Iris pigment epithelial cell (primary cell): ENCODE data around the gene SLC9A7.
"Not testable (repeated sequence)": the region's sequence is repeated elsewhere in the genome, so short reads cannot be mapped to it uniquely, and the experiment has no call there.

ENCODE experiments used
- DNase-seq: peaks from one replicate; pipeline ENCODE4 v3.0.0-alpha.2; 2011; ENCODE audit warnings: low read depth

Gene SLC9A7

DNA sequence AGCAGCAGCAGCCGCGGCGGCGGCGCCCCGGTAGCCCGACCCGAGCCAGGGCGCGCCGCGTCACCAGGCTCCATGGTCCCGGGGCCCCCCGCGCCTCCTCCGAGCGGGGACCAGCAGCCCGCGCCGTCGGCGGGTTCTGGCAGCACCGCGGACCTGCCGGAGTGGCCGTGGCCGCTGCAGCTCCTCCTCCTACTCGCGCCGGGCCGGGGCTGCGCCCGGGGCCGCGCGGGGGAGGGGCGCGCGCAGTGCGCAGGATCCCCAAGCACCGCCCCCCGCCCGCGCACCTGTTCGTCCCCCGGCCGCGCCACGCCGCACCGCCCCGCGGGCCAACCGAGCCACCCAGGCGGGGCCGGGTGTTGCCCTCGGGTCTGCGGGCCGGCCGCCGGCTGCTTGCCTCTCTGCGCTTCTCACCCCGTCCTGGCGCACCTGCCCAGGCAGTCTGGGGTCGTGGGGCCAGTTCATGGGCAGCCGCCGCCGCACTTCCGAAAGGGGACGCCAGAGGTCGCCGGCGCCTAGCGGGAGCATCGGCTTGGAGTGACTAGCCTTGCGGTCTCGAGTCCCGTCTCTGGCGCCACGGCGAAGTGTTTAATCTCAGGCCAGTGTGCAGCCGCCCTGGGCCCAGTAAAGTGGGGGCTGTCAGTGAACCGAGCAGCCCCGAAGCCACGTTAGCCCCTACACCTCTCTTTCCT, at the start of gene SLC9A7:
Gene SLC9A7 (minus strand): TSS at position 163 of the 689 bp plus-strand sequence. CDS start 89 bp downstream, at position 74.
- peak; percentile 66 for DNase-seq

DNA sequence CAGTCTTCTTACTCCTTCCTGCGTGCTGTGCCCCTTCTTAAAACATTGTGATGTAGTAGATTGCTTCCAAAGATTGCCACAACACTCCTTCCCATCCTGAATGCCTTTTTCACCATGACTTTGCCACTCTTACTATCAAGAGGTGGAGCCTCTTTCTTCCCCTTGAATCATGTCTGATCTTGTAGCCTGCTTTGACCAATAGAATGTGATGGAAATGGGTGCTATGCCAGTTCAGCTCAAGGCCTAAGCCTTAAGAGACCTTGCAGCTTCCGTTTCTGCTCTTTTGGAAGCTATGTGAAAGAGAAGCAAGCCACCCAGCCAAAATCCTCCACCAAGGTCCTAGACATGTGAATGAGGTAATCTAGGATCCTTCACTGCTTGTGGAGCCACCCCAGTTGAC, 46.4 kb upstream of the SLC9A7 start:
- DNase-seq, result no peak

DNA sequence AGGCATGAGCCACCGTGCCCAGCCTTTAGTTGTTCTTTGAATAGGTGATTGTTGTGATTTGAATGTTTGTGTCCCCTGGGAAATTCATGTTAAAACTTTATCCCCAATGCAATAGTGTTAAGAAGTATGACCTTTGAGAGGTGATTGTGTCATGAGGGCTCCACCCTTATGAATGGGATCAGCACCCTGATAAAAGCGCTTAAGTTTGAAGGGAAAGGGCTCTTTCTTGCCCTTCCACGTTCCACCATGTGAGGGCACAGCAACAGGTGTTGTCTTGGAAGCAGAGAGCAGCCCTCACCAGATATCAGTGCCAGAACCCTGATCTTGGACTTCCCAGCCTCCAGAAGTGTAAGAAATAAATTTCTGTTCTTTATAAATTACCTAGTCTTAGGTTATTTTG, 44.2 kb upstream of the SLC9A7 start:
- no peak for DNase-seq

DNA sequence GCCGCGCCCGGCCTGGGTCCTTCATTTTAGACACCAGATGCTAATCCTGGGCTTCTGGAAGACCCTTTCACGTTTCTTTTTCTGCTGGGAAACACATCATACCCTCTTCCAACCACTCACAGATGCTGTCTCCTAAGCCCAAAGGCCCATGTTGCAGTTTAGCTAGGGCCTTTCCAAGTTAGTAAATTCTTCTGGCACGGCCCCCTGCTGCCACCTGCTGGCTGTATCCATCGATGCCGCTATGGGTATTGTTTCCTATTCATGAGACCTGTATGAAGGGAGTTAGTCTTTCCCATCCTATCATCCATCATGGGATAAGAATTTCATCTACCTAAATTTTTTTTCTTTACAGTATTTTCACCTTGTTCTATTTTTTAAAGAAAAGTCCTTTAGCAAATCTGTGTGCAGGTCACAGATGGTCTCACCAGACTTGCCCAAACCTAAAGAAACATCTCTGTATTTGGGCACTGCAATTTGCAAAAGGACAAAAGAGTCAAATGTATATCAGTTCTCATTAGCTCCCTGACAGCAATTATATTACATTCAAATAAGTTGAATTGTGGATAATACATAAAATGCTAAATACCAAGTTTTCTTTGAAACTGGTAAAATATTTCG, 37.8 kb upstream of the SLC9A7 start:
- peak; percentile 61 for DNase-seq

DNA sequence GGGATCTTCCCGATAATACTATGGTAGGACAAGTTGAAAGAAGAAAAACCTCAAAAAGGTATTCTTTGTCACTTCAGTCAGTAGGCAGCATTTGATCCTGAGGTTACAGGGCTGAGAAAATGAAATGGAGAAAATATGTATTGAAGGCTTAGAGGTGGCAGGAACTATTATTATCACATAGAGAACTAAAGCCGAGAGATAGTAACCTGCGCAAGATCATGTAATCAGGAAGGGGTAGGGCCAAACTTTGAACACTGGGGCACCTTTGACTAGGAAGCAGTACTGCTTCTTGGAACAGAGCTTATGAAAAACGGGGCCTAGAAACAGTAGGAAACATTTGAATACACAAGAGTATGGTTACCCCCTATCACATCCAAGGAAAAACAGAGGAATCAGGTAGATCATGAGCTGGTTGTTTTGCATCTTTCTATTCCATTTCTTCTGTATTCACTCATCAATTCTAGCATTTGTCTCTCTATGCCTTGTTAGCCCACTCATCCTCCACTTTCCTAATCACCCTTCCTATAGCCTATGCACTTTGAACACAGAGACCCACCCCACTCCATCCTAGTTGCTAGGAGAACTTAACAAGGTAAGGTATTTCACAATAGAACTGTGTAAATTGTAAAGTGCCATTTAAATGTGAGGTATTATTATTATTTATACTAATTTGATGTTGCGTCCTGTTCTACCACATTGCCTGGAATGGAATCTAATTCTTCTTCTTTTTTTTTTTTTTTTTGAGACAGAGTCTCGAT, 34.6 kb upstream of the SLC9A7 start:
- no peak for DNase-seq

DNA sequence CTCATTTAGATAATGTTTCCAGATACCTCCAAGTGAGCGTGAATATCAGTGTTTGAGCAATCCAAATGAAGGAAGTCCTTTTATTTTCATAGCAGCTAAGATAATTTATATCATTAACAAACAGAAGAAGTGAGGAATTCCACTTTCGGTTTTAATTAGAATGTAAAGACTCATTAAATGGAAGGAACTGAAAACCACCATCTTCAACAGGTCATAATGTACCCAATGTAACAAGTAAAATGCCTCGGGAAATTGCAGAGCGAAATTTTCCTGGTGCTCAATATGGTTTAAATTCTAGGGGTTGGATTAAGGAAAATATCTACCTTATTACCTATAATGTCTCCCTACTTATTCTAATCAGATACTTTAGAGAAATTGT, 33.9 kb upstream of the SLC9A7 start:
- no peak for DNase-seq

DNA sequence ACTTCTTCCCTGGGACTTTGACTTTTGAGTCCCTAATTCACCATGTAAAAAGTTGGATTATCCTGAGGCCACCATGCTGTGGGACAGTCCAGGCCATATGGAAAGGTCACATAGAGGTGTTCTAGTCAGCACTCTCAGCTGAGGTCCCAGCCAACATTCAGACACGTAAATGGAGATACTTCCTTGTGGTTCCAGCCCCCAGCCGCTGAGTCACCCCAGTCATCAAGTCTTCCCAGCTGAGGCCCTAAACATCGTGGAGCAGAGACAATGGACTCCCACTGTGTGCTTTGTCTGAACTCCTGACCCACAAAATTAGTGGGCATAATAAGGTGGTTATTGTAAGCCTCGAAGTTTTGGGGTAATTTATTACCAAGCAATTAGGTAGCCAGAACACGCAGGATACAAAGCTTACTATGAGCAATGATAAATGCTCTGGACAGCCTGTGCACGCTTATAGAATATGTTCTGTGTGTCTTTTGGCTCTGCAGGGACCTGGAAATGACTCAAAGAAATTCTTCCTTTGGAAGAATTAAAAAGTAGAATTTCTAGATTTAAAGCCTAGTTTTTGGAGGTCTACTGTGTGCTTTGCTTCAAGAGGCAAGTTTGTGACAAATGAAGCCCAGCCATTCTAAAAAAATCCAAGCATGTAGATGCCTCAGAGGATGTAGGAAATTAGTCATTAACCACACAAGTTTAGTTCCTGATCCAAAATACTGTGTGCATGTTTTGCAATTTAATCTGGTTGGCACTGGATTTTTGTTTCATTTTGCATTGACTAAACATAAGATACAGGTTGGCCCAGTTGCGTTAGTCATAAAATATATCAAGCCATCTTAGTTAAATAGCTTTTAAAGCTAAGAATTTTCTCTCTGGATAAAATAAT, 33.2 kb upstream of the SLC9A7 start:
- DNase-seq, result peak; percentile 92

DNA sequence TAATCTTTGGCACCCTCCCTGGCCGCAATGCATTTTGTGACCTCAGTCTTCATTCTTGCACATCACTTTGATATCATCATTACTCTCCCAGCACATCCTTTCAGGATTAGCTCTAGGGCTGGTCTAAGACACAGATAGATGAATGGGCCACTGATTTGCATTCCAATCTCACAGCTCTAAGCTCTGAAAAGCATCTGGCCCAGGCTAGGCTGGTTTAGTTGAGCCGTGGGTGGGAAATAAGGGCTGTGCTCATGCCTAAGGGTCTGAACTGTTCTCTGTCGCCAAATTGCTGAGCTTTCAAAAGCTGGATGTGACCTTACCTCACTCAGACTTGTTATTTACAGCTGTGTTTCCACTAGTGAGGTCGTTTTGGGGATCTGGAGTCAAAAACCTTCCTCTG, 30.0 kb upstream of the SLC9A7 start:
- DNase-seq, result peak; percentile 87

DNA sequence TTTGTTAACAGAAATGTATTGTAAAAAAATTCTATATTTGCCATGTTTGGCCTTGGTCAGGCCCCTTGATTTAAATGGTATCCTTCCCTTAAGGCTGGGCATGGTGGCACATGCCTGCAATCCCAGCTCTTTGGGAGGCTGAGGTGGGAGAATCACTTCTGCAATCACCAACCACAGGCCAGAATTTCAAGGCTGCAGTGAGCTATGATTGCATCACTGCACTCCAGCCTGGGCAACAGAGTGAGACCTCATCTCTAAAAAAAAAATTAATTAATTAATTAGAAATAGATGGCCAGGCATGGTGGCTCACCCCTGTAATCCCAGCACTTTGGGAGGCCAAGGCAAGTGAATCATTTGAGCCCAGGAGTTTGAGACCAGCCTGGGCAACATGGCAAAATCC, 25.5 kb upstream of the SLC9A7 start:
- DNase-seq, result not testable (repeated sequence)

DNA sequence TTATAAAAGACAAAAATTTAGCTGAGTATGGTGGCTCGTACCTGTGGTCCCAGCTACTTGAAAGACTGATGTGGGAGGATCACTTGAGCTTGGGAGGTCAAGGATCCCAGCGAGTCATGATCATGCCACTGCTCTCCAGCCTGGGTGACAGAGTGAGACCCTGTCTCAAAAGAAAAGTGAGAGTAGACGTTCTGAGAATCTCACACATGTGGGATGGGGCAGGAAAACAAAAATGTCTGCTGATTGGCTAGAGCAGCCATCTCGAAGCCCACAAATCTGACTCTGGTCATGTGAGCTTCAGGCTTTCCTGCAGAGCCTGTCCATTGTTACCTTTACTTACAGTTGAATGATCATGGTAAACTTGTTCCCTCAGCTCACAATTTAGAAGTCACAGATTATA, 23.1 kb upstream of the SLC9A7 start:
- DNase-seq, result no peak

DNA sequence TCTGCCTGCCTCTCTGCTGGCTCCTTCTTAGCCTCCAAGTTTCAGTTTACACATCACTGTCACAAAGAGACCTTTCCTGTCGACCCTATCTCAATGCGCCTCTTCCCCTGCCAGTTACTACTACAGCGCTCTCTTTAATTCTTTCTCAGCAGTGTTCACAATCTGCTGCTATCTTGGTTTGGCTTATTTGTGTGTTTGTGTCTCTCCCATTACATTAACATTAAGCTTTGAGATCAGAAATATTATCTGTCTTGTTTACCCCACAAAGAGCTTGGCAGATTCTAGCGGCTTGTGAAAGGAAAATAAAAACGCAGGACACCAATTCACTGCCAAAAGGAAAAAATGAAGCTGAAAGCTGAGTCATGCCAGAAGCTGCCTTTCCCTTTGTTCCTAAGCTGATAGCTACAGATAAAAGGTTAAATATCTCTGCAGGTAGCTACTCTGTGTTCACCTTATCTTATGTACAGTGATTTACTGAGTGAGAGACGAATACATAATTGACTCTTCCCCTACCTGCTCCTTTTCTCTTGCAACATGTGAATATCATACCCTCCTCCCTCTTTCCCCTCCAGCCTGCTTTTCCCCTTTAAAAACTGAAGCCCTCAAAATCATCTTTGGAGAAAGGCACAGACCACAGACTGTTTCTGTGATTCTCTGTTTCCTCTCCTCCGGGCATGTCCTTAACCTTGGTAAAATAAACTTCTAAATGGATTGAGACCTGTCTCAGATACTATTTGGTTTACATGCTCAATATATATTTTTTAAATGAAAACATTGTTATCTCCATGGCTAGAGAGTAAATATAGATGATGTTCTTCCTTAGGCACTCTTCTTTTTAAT, 19.3 kb upstream of the SLC9A7 start:
- peak; percentile 73 for DNase-seq

DNA sequence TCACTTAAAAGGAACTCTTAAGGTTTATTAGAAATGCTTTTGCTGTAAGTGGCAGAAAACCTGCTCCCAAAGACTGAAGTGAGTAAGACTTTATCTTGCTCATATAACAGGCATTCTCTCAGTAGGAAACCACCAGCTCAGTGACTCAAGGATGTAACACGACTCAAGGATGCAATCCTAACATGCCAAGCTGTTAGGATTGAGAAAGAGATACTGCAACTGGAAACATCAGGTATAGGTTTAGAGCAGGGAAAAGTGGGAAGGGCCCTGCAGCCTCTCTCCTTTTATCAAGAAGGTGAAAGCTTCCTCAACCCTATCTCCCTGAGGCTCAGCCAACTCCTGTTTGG, 11.9 kb upstream of the SLC9A7 start:
- peak; percentile 92 for DNase-seq

DNA sequence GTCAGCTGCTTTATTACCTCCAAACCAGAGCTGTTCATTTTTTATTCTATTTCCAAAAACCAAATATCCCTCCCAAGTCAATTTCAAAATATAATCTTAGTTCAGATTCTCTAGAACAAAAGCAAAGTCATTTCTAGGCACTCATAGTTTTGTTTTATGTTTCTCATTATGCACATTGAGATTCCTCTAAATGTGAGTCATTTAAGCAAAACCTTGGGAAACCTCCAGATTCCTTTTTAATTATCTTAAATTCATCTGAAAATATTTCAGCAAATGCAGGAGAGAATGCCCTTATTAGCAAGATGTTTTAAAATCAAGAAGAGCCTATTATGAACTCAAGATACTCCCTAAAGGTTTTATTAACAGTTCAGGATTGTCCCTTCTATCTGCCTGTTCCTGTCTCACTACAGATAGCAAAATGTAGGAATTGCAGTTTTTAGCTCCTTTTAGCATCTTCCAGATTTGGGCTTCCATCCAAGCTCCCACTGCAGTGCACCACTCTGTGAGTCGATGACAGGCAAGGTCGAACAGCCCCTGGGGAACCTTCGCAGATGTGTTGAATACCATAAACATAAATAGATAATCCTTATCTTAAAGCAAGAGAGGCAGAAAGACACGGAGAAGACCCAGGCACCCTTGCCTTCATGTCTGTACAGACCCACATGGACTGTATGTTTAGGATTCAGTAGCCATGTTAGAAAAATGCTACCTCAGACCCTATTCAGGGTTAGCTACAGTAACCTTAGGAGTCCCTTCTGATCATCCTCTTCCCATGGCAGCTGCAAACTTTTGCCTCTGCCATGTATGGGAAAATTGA, 11.3 kb upstream of the SLC9A7 start:
- peak; percentile 56 for DNase-seq

DNA sequence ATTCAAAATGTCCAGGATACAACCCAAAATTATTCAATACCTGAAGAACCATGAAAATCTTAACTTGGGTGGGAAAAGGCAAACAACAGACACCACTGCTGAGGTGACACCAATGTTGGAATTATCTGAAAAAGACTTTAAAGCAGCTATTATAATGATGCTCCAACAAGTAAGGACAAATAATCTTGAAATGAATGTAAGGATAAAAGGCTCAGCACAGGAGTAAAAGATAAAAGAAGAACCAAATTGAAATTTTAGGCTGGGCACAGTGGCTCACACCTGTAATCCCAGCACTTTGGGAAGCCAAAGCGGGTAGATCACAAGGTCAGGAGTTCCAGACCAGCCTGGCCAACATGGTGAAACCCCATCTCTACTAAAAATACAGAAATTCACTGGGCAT, 4.0 kb upstream of the SLC9A7 start:
- no peak for DNase-seq

DNA sequence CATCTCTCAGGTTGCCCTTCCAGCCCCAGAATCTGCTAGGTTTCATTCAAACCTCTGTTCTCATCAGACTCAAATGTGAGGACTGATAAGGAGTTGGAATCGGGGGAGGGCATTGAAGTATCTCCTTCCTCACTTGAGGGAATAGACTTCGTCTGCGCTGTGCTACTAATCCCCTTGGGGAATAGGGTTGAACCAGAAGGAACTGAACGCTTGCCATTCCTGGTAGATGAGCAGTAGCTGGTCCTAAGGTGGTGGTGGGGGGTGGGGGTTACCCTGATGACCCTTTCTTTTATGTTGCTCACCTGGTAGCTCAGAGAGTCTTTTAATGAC, 692 bp upstream of the SLC9A7 start:
- peak; percentile 44 for DNase-seq

DNA sequence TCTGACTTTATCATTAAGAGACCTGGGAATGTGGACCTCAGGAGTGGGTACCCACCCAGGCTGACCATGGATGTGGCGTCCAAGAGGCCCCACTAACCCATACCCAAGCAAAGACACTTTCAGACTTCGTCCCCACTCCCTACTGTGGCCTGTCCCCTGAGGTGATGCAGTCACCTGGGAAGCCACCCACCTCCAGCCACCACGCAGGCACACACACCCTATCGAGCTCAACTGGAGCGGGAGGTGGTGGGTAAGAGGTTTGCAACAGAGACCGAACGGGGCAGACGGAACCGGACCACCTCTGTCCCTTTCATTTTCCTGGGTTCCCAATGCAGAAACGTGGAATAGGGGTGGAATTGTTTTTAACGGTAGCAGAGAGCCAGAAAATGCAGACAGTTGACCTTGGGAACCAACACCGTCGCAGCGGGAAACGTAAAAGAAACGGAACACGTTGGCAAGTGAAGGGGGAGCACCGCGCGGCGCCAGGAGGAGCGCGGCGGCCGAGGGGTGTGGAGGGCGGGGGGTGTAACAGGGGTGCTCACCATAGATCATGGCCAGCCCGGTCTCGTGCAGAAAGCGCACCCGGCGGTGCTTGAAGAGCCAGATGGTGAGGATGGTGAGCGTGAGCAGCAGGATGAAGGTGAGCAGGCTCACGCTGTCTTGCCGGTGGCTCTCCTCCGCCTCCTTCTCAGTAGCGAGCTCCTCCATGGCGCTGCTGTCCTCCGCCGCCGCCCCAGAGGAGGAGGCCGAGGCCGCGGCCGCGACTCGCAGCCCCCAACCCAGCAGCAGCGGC, 559 bp downstream of the SLC9A7 start:
- peak; percentile 34 for DNase-seq

DNA sequence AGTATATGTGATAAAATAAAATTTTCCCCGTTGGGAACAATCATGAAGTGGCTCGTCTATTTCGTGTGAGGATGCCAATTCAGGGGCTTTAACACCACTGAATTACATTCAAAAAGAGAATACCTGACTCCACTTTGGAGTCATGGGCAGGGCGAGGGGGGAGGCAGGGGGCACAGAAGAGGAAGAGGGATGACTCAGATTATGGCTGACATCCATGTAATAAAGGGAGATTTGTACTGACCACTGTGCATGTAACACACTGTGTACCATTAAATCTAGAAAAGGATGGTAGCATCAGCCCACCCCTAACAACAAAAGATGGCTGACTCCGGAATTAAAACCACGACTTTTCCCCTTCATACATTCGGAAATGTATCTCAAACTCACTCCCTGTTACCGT, 1.3 kb downstream of the SLC9A7 start:
- DNase-seq, result no peak

DNA sequence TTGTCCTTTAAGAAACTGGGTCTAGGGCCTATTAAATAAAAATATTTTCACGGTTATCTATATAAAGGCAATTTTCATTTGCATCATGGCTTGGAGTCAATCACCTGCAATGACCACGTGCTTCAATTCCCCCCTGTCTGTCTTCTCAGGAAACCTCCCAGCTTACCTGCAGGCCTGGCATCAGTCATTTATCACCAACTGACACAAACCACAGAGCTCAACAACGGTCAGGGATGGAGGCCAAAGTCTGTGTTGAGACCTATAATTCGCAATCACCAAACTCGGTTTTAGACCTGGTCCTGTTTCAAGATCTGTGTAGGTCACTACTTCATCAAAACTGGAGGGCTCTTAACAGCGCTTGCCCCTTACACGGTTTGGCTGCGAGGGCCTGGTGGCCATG, 1.9 kb downstream of the SLC9A7 start:
- DNase-seq, result no peak

DNA sequence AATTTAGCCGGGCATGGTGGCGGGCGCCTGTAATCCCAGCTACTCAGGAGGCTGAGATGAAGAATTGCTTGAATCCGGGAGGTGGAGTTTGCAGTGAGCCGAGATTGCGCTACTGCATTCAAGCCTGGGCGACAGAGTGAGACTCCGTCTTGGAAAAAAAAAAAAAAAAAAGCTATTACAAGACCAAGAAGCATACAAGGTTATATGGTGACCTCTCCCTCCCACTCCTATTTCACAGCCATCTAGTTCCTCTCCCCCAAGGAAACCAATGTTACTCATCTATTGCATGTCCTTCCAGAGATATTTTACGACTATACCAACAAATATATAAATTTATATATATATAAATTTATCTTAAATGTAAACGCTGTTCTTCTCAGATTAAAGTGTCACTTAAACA, 3.2 kb downstream of the SLC9A7 start:
- DNase-seq, result no peak

DNA sequence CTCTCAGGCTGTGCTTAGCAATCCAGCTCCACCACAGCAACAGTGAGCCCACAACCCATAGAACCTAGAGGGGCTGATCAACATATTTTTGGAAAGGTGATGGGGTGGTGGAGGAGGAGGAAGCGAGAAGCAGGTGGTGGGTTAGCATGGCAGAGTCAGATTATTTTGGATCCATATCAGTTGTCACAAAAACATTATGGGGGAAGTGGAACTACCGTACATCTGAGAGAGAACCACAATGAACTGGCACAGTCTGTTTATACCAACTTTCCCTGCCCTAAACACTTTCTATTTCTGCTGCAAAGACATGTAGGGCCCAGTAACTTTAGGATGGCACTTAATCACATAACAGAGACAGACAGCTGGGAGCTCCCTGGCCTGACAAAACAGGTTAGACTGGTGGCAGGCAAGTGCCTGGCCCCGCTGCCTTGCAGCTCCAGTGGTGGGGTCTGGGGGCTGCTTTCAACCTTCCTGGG, 4.3 kb downstream of the SLC9A7 start:
- no peak for DNase-seq
